Measurements from ENCODE around the gene ARHGAP44.
A peak's percentile ranks its signal among the peaks of the same experiment; 100 is the strongest.

ARHGAP44 gene

DNA sequence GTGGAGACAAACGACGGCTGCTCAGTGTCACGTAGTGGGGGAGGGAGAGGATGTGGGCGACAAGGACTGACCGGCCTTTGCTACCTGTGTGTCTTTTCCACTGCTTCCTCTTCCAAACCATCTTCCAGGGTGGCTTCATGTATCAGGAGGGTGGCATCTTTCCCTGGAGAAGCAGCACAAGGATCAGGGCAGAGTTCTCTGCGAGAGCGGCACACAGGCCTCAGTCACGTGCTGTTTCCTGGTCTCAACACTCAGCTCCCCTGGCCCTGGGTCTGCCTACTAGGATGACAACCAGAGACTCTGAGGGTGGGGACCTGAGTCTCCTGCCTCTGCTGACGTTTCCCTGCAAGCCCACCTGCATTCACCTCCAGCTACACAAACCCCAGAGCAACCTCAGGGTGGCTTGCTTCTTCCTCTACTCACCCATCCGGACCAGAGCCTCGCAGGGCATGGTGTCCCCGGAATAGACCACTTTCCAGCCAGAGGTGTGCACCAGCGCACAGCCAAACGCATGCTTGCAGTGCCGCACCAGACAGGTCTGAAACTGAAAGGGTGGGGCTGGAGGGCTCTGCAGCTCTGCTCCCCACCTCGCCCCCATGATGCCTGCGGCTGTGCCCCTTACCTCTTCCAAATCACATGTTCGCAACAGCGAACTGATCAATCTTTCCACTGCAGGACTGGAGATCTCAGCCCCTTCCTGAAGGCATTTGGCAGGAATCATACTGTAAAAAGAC lies 205.2 kb downstream of the ARHGAP44 start:
- no peak for DNase-seq (ENCODE audit: low spot score)

DNA sequence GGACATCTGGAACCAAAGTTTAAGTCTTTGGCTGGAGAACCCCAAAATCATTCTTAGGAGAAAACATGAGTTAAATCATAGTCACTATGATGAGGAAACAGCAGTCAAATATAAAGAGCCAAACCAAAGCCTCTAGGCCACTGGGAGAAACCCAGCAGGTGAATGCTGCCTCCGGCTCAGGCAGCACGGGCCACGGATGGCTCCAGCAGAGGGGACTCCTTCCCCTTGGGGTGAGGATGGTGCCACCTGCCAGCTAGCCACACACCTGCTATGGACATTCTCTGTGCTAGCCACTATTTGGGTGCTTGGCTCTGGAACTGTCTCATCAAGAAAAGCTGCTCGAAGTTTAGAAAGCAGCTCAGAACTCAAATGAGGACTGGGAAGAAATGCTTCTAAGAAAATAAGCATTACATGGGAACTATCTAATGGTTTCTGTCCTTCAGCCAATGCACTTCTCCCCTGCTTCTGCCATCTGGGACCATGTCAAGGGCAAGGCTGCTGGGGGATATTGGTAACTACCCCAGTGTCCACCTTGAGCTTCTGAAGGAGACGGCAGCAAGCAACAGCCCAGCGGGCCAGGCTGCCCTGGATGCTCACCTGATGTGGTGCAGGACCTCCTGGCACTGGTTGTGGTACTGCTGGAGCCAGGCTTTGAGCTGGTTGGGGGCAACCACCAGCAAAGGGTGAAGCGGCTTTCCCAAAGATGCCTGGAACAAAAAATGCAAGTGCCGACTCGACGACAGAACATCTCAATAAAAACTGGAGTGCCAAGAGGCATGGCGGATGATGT lies 206.0 kb downstream of the ARHGAP44 start:
- no peak for DNase-seq (ENCODE audit: low spot score)

- DNase-seq (ENCODE audit: low spot score) = no peak
These were observed 206.6 kb downstream of the ARHGAP44 start for GRCh38 chr17:12995896-12996295.

DNA sequence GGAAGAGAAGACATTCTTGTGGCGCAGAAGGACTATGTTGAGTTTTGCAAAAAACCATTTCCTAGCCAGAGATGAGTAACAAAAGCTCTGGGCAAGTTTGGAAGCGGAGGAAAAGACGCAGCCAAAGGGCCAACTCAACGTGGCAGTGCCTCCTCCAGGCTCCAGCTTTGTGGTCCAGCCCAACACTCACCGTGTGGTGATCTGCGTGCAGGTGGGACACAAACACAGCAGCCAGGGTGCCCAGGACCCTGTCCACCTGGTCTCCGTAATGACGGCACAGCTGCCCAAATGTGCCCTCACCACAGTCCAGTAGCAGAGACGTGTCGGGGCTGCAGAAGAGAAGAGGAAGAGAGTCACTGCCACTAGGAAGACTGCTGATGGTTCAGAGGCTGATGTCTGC lies 207.1 kb downstream of the ARHGAP44 start:
- DNase-seq (ENCODE audit: low spot score) = no peak

GRCh38 chr17:12996941-12997340 lies 207.6 kb downstream of the ARHGAP44 start:
- no peak for DNase-seq (ENCODE audit: low spot score)

DNA sequence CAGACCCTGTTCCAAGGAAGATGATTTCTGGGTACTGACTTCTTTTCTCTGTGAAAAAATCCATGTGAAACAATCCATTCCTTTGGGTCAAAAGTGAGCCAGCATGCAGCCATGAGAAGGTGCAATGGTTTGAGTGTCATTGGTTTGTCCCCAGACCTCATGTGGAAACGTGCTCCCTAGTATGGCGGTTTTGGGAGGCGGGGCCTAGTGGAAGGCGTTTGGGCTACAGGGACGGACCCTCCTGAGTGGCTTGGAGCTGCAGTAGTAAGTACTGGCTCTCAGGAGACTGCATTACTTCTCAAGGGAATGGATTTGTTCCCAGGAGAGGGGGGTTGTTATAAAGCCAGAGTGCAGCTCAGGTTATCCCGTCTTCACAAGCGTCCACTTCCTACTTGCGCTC lies 209.2 kb downstream of the ARHGAP44 start:
- DNase-seq (ENCODE audit: low spot score) = no peak

DNA sequence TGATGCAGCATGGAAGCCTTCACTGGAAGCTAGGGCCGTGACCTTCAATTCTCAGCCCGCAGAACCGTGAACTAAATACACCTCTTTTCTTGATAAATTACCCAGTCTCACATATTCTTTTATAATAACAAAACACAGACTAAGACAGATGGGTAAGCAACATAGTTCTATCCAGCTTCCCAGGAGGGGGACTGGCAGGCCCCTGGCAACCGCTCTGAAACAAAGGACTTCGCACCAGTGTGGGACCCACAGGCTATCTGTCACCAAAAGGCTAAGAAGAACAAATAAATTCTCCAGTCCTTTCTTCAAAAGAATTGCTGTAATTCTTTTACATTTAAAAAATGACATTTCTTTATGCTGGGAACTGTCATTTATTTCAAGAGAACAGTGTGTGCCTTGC lies 209.6 kb downstream of the ARHGAP44 start:
- no peak for DNase-seq (ENCODE audit: low spot score)

- no peak for DNase-seq (ENCODE audit: low spot score)
These were observed 211.3 kb downstream of the ARHGAP44 start for GRCh38 chr17:13000561-13000960.

DNA sequence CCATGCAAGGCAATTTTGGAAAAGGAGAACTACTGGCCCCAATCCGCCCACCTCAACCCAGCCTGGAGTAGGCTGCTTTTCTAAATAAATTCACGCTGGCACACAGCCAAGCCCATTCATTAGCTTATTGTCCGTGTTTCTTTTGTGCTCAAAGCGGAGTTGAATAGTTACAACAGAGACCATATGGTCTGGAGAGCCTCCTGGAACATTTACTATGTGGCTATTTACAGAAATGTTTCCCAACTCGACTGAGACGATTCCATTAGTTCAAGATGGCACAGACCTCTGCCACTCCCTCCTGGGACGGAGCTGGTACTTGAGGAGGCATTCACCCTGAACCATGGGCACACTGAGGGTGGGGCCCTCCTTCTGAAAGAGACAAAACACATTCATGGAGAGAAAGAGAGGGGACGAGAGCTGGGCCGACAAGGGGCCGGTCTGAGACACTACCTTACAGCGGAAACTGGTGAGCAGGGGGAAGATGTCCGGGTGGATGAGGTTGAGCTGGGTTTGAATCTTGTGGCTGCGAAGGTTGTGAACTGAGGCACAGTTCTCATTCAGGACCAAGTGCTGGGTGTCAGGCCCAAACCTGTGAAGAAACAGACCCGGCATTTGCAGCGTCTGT lies 212.8 kb downstream of the ARHGAP44 start:
- no peak for DNase-seq (ENCODE audit: low spot score)

GRCh38 chr17:13002761-13003453 lies 213.6 kb downstream of the ARHGAP44 start:
- peak; percentile 71 for DNase-seq (ENCODE audit: low spot score)

DNA sequence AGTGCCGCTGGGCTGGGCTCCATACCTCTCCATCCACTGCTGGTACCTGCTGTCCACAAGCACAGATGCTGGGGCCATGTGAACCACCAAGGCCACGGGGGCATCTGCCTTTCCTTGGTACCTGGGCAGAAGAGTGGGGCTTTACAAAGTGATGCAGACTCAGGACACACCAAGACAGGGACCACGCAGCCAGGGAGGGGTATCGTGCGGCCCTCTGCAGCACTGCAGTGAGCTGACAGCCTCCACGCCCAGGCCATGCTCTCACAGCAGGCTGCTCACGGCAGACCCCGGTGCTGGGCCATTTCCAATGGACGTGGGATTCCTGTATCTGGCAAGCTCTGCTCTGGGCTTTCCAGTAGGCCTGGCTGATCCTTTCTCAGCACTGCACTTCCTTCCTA lies 214.2 kb downstream of the ARHGAP44 start:
- no peak for DNase-seq (ENCODE audit: low spot score)

- DNase-seq (ENCODE audit: low spot score) = no peak
These were observed 214.6 kb downstream of the ARHGAP44 start for GRCh38 chr17:13003927-13004326.

- no peak for DNase-seq (ENCODE audit: low spot score)
These were observed 215.0 kb downstream of the ARHGAP44 start for GRCh38 chr17:13004336-13004735.

GRCh38 chr17:13005530-13005929 lies 216.2 kb downstream of the ARHGAP44 start:
- no peak for DNase-seq (ENCODE audit: low spot score)

DNA sequence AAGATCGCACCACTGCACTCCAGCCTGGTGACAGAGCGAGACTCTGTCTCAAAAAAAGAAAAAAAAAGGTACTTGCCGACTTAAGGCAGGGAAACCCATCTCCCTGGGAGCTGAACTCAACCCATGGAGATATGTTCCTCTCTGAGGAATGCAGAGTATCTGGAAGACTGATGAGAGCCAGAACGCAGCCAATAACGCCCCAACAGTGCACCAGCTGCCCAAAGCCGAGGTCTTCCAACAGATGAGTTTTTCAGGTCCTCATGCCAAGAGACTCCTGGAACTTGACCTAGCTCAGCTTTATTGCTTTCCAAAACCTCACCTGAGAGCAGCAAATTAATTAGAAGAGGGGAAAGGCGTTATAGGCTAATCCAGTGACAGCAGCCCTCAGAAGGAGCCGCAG lies 219.2 kb downstream of the ARHGAP44 start:
- no peak for DNase-seq (ENCODE audit: low spot score)

GRCh38 chr17:13010959-13011358 lies 221.7 kb downstream of the ARHGAP44 start:
- no peak for DNase-seq (ENCODE audit: low spot score)

DNA sequence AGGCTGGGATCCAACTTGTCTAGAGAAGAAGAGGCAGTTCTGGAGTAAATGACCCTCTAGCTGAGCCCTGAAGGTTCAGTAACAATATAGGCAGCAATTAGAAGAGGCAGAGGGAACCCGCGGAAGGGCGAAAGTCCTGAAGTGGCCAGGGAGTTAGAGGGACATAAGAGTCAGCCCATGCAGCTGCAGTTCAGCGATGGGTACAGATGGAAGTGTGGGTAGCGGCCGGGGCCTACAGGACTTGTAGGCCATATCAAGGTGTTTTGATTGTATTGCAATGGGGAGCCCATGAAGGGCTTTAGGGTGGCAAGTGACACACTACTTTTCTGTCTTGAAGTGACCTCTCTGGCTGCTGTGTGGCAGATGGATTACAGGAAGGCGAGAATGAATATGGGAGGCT lies 225.5 kb downstream of the ARHGAP44 start:
- DNase-seq (ENCODE audit: low spot score) = no peak

DNA sequence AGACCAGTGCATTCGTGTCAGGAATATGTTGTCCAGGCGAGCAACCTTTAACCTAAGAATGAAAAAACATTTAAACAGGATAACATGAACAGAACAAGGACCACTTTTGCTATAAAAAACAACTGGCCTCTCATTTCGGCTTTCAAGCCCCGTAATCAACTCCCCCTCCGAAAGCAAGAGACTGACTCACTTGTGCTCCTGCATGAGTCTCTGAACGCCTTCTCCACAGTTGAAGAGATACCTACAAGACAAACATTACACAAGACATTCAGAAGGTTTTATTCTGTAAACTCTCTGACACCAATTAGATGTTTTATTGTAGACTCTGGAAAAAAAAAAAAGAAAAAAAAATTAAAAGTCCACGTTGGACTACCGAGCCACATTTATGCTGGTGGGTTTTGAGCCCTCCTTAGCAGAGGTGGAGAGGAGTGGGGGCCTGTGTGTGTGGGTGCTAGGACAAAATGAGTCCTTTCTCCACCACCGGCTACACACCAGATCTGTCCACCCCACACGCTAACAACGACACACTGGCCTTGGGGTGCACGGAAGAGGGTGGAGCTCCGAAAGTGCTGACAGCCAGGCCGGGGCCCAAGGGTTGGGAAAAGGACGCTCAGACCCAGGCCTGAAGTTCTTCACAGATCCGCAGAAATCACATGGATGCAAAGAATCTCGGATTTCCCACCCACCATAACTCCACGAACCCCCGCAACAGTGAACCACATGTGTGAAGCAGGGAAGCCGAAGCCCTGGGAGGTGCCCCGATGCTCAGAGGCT lies 227.8 kb downstream of the ARHGAP44 start:
- DNase-seq (ENCODE audit: low spot score) = no peak

- peak; percentile 95 for DNase-seq (ENCODE audit: low spot score)
These were observed 228.6 kb downstream of the ARHGAP44 start, which contains the start of gene ELAC2 for GRCh38 chr17:13017655-13018459. ELAC2 (minus strand) TSS chr17:13018027; CDS start chr17:13017947, 80 bp downstream.

GRCh38 chr17:13024016-13024415 lies 234.7 kb downstream of the ARHGAP44 start:
- DNase-seq (ENCODE audit: low spot score) = no peak

Data from HuH-7 (cell line).